ELR (cell line): ENCODE measurements around the gene PRPF31.

Experiments used
- DNase-seq: peaks from one replicate; pipeline ENCODE4 v3.0.0-alpha.2; 2015; ENCODE audit warnings: low read depth

PRPF31 gene

GRCh38 chr19:54108496-54108895 is 7.1 kb upstream of the PRPF31 start:
- DNase-seq: no peak

GRCh38 chr19:54109651-54110050 is 5.9 kb upstream of the PRPF31 start:
- DNase-seq: no peak

GRCh38 chr19:54114340-54115108 is 1.0 kb upstream of the PRPF31 start:
- DNase-seq: peak; percentile 66

GRCh38 chr19:54121259-54121658 is 5.7 kb downstream of the PRPF31 start:
- DNase-seq: no peak

- no peak for DNase-seq
Observed at GRCh38 chr19:54123682-54124081, 8.1 kb downstream of the PRPF31 start.

- no peak for DNase-seq
Observed at GRCh38 chr19:54124393-54124792, 8.8 kb downstream of the PRPF31 start.

GRCh38 chr19:54125713-54126112 is 10.2 kb downstream of the PRPF31 start:
- no peak for DNase-seq

GRCh38 chr19:54127688-54128440 is 12.3 kb downstream of the PRPF31 start:
- no peak for DNase-seq

GRCh38 chr19:54128441-54128725 is 12.8 kb downstream of the PRPF31 start:
- DNase-seq: no peak

GRCh38 chr19:54128796-54129616 is 13.5 kb downstream of the PRPF31 start:
- DNase-seq: no peak

- no peak for DNase-seq
Observed at GRCh38 chr19:54129617-54129996, 14.1 kb downstream of the PRPF31 start.

- DNase-seq: peak; percentile 10
Observed at GRCh38 chr19:54133312-54133956, 17.9 kb downstream of the PRPF31 start.

GRCh38 chr19:54133957-54134590 is 18.5 kb downstream of the PRPF31 start:
- no peak for DNase-seq

- DNase-seq: peak; percentile 46
Observed at GRCh38 chr19:54136086-54136863, 20.7 kb downstream of the PRPF31 start.

- DNase-seq: peak; percentile 100
Observed at GRCh38 chr19:54136864-54137698, 21.5 kb downstream of the PRPF31 start.

- DNase-seq: peak; percentile 41
Observed at GRCh38 chr19:54137699-54138488, 22.3 kb downstream of the PRPF31 start, which contains the start of gene CNOT3. TSS of gene CNOT3 (plus strand) at chr19:54137762. CDS start at chr19:54142979, 5,217 bp downstream.

GRCh38 chr19:54138489-54139256 is 23.1 kb downstream of the PRPF31 start:
- peak; percentile 28 for DNase-seq

GRCh38 chr19:54141356-54141755 is 25.8 kb downstream of the PRPF31 start:
- DNase-seq: no peak
